Measurements from ENCODE around the gene MGME1.

MGME1 gene

DNA sequence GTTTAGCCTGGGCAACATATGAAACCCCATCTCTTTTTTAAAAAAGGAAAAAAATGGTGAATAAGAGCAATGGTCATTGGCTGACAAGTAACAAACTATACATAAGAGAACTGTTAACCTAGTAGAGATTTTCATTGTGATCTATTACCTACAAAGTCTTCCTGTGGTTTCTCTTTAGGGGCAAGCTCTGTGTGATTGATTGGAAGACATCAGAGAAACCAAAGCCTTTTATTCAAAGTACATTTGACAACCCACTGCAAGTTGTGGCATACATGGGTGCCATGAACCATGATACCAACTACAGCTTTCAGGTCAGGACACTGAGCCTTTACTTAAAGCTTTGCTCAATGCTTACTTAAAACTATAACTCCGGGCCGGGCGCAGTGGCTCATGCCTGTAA is 19.2 kb downstream of the MGME1 start:
- H3K4me1 ChIP-seq, result peaks cover 53% of the 10 kb centered on the region
- no peak overlapping the region for H3K9ac ChIP-seq
- no peaks in the 10 kb centered on the region for H3K9me3 ChIP-seq
- H4K20me1 ChIP-seq, result peaks cover 9% of the 10 kb centered on the region; the same call in 1 of the 2 replicates
- TF ChIP-seq Cebpa-rat (IDR thresholded peaks at IDR 0.05), result no peak
- H3K4me2 ChIP-seq, result peak overlapping the region; percentile 1
- H3K36me3 ChIP-seq, result peaks cover 81% of the 10 kb centered on the region
- H3K4me3 ChIP-seq, result no peak overlapping the region
- H3K27me3 ChIP-seq, result no peaks in the 10 kb centered on the region
- H3K27ac ChIP-seq, result no peak overlapping the region

DNA sequence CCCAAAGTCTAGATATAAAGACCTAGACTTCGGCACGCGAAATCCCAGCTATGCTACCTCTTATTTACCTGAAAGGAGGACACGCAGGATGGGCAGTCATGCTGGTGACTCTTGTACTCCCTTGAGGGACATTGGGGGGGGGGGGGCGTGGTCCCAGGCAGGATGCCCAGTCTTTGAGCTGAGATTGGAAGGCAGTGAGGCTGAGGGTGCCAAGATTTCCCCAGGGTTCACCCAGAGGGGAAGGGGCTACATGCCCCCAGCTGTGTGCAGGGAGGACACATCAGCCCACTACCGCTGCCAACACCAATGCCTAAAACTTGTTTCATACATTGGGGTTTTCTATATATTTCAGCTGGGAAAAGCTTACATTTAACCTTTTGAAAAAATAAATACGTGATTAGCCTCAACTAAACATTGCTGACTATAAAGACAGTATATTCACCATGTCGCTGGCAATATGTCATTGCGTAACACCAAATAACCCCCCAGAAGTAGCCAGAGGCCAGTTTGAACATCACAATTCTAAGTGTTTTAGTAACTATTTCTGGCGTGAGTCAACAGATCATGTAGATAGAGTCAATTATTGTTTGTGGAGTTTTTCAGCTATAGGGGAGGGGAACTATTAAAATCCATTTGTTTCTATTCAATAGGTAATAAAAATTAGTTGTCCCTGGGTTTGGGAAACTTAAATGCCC is 21.6 kb downstream of the MGME1 start:
- Histone ChIP-seq H3K9me3 (no peaks in the 10 kb centered on the region), H3K4me1 (peaks cover 78% of the 10 kb centered on the region), H3K4me3 (no peak overlapping the region), H3K27ac (no peak overlapping the region), H3K4me2 (peak overlapping the region; percentile 3; the same call in 1 of the 2 replicates), H3K9ac (peak overlapping the region; percentile 7; the same call in 1 of the 2 replicates), H3K27me3 (no peaks in the 10 kb centered on the region), H3K36me3 (peaks cover 61% of the 10 kb centered on the region), H4K20me1 (no peaks in the 10 kb centered on the region; the same call in 1 of the 2 replicates)
- TF ChIP-seq Cebpa-rat (IDR thresholded peaks at IDR 0.05), result peak; percentile 72; the same call in 1 of the 2 replicates

DNA sequence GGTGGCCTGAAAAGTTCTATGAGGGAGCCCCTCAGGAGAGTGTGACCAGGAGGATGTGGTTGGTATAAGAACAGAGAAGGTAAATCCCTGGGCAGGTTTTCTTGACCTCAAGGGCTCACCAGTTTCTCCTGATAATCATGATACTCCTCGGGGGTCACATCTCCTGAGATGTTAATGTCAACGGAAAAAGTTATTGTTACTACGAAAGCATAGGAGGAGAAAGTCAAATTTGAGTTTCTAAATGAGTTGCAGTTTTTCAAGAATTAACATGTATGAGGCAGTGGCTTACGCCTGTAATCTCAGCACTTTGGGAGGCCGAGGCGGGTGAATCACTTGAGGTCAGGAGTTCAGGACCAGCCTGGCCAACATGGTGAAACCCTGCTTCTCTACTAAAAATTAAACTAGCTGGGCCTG is 23.4 kb downstream of the MGME1 start:
- H3K27me3 ChIP-seq, result no peaks in the 10 kb centered on the region
- H3K9me3 ChIP-seq, result no peaks in the 10 kb centered on the region
- H4K20me1 ChIP-seq, result no peaks in the 10 kb centered on the region
- H3K27ac ChIP-seq, result peak overlapping the region; percentile 45; the same call in 1 of the 2 replicates
- H3K4me3 ChIP-seq, result no peak overlapping the region
- H3K36me3 ChIP-seq, result peaks cover 44% of the 10 kb centered on the region
- H3K4me2 ChIP-seq, result peak overlapping the region; percentile 62
- 0 out of 2 replicates have a peak overlapping the region, but pooled peaks have one; percentile 41 for H3K9ac ChIP-seq
- TF ChIP-seq Cebpa-rat (IDR thresholded peaks at IDR 0.05), result no peak
- peaks cover 88% of the 10 kb centered on the region for H3K4me1 ChIP-seq

DNA sequence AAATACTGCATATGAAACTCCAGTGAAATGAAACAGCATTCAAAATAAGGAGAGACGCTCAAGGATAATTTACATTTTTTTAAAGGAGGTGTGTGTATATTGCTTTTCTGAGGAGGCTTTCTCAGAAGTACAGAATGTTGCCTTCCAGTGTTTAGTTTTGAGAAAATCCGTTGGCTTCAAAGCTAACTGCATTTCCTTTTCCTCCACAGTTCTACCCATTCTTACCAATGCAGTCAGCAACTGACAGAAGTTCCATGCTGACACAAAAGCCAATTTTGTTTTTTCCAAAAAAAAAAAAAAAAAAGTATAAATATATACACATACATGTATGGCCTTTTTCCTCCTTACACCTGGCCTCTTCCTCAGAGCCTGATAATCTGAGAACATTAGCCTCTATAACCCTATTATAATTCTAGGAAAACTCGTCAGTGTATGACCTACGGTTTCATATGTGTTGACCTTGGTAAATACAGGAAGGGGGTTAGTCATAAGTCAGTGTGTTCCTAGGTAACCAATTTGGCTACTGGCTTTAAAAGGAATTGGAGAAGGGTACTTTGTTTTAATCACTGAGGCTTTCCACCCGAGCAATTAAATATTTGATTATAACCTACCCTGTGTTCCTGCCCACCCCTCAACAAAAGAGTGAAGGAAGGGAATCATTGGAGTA is 24.2 kb downstream of the MGME1 start:
- TF ChIP-seq Cebpa-rat (IDR thresholded peaks at IDR 0.05), result no peak
- H3K27me3 ChIP-seq, result no peaks in the 10 kb centered on the region
- no peaks in the 10 kb centered on the region for H3K9me3 ChIP-seq
- H3K4me1 ChIP-seq, result peaks cover 88% of the 10 kb centered on the region
- no peaks in the 10 kb centered on the region for H4K20me1 ChIP-seq
- H3K27ac ChIP-seq, result peak overlapping the region; percentile 45; the same call in 1 of the 2 replicates
- no peak overlapping the region for H3K4me3 ChIP-seq
- peak overlapping the region; percentile 62 for H3K4me2 ChIP-seq
- H3K9ac ChIP-seq, result no peak overlapping the region
- peaks cover 39% of the 10 kb centered on the region for H3K36me3 ChIP-seq

- H3K36me3 ChIP-seq, result peaks cover 33% of the 10 kb centered on the region
- peak overlapping the region; percentile 1; the same call in 1 of the 2 replicates for H3K27ac ChIP-seq
- no peaks in the 10 kb centered on the region for H3K9me3 ChIP-seq
- H3K4me2 ChIP-seq, result peak overlapping the region; percentile 62
- H4K20me1 ChIP-seq, result no peaks in the 10 kb centered on the region
- TF ChIP-seq Cebpa-rat (IDR thresholded peaks at IDR 0.05), result no peak
- peaks cover 83% of the 10 kb centered on the region for H3K4me1 ChIP-seq
- no peak overlapping the region for H3K4me3 ChIP-seq
- no peaks in the 10 kb centered on the region for H3K27me3 ChIP-seq
- H3K9ac ChIP-seq, result no peak overlapping the region
Observed at GRCh38 chr20:17993546-17993945, 24.7 kb downstream of the MGME1 start.

DNA sequence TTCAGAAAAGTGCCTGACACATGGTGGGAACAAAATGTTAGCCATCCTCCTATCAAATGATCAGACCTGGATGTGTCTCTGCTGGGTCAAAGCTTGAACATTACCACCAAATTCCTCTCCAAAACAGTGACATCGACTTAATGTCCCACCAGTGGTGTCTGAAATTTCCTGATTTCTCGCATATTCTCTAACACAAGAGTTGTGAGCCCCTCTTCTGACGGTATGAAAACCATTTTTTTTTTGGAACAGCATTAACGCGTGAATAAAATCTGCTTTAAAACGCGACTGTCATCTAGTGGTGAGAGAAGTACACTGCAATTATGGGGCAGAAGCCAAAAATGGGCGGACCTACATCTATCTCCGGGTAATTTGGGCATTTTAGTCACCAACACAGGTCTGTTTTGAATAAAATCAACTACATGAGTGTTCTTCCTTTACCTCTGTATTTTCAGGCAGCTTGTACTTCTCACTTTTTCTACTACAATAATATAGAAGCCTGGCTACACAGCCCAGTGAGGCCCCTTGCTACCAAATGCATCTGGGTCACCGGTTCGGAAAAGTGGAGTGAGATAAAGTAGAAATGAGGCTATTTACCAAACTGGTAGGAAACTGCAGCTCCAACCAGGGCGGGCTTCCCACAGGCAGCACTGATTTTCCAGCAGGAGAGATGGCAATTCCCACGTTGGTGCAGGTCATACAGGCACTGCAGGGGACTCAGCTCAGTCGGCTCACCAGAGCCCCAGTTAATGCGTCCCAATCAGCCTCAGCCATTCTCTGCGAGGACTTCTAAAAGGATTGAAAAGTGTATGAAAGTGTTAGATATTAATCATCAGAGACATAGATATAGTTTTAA is 27.4 kb downstream of the MGME1 start:
- peaks cover 59% of the 10 kb centered on the region for H3K4me1 ChIP-seq
- peak overlapping the region; percentile 59; the same call in 1 of the 2 replicates for H3K4me2 ChIP-seq
- H3K9ac ChIP-seq, result no peak overlapping the region
- no peak overlapping the region for H3K27ac ChIP-seq
- no peaks in the 10 kb centered on the region for H3K9me3 ChIP-seq
- TF ChIP-seq Cebpa-rat (IDR thresholded peaks at IDR 0.05), result no peak
- H3K36me3 ChIP-seq, result peaks cover 9% of the 10 kb centered on the region; the same call in 1 of the 2 replicates
- no peak overlapping the region for H3K4me3 ChIP-seq
- H4K20me1 ChIP-seq, result no peaks in the 10 kb centered on the region
- no peaks in the 10 kb centered on the region for H3K27me3 ChIP-seq

- Histone ChIP-seq H3K9me3 (no peaks in the 10 kb centered on the region), H3K27ac (no peak overlapping the region), H3K9ac (no peak overlapping the region), H3K4me1 (peaks cover 36% of the 10 kb centered on the region), H3K4me3 (no peak overlapping the region), H4K20me1 (no peaks in the 10 kb centered on the region), H3K36me3 (no peaks in the 10 kb centered on the region), H3K27me3 (no peaks in the 10 kb centered on the region), H3K4me2 (no peak overlapping the region)
- TF ChIP-seq Cebpa-rat (IDR thresholded peaks at IDR 0.05), result no peak
Observed at GRCh38 chr20:17998446-17998845, 29.6 kb downstream of the MGME1 start.

DNA sequence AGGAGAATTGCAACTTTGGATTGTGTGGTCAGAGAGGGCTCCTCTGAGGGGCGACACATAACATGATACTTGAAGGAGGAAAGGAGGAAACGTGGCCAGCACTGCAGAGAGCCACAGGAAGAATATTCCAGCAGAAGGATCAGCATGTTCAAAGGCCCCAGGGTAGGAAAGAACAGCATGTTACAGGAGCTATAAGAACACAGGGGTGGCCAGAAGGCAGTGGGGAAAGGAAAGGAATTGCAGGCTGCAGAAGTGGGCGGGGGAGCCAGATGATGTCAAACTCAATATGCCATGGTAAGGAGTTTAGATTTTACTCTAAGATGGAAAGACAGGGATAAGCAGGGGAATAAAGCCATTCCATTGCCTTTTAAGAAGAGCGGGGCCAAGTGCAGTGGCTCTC is 30.7 kb downstream of the MGME1 start:
- Histone ChIP-seq H3K27ac (no peak overlapping the region), H3K9me3 (no peaks in the 10 kb centered on the region)

GRCh38 chr20:18001131-18001921 is 32.5 kb downstream of the MGME1 start:
- H3K9me3 ChIP-seq, result no peaks in the 10 kb centered on the region
- H3K27me3 ChIP-seq, result no peaks in the 10 kb centered on the region
- H3K4me3 ChIP-seq, result no peak overlapping the region
- no peak overlapping the region for H3K27ac ChIP-seq
- no peak overlapping the region for H3K4me2 ChIP-seq
- H4K20me1 ChIP-seq, result no peaks in the 10 kb centered on the region
- no peak overlapping the region for H3K9ac ChIP-seq
- H3K36me3 ChIP-seq, result no peaks in the 10 kb centered on the region
- H3K4me1 ChIP-seq, result peaks cover 8% of the 10 kb centered on the region
- TF ChIP-seq Cebpa-rat (IDR thresholded peaks at IDR 0.05), result no peak

More for the DNA sequence above, 30.7 kb downstream of the MGME1 start:
- Histone ChIP-seq H3K4me1 (peaks cover 25% of the 10 kb centered on the region), H3K9ac (no peak overlapping the region), H4K20me1 (no peaks in the 10 kb centered on the region), H3K27me3 (no peaks in the 10 kb centered on the region), H3K4me3 (no peak overlapping the region), H3K36me3 (no peaks in the 10 kb centered on the region), H3K4me2 (no peak overlapping the region)
- no peak for TF ChIP-seq Cebpa-rat (IDR thresholded peaks at IDR 0.05)

Data from BLaER1 (cell line).